Measurements from ENCODE around the gene COLGALT1. TPM values are rescaled to one million over a fixed set of nuclear protein-coding genes. Genes with fewer than 3 reads are reported as not detected.

COLGALT1 gene
- total RNA-seq, 1 donor from 2014 or later, result 257 TPM

- Mint-ChIP-seq H3K36me3 (ENCODE audit: low read depth, unreplicated experiment) (no peaks in the 10 kb centered on the region), H3K9me3 (ENCODE audit: unreplicated experiment) (no peaks in the 10 kb centered on the region), H3K27me3 (ENCODE audit: unreplicated experiment) (peaks cover 16% of the 10 kb centered on the region), H3K27ac (ENCODE audit: unreplicated experiment) (no peak overlapping the region), H3K4me3 (ENCODE audit: unreplicated experiment) (no peak overlapping the region), H3K4me1 (ENCODE audit: unreplicated experiment) (no peaks in the 10 kb centered on the region)
- TF ChIP-seq, protein P1, sequence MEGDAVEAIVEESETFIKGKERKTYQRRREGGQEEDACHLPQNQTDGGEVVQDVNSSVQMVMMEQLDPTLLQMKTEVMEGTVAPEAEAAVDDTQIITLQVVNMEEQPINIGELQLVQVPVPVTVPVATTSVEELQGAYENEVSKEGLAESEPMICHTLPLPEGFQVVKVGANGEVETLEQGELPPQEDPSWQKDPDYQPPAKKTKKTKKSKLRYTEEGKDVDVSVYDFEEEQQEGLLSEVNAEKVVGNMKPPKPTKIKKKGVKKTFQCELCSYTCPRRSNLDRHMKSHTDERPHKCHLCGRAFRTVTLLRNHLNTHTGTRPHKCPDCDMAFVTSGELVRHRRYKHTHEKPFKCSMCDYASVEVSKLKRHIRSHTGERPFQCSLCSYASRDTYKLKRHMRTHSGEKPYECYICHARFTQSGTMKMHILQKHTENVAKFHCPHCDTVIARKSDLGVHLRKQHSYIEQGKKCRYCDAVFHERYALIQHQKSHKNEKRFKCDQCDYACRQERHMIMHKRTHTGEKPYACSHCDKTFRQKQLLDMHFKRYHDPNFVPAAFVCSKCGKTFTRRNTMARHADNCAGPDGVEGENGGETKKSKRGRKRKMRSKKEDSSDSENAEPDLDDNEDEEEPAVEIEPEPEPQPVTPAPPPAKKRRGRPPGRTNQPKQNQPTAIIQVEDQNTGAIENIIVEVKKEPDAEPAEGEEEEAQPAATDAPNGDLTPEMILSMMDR (IDR thresholded peaks at IDR 0.05; ENCODE audit: unreplicated experiment), result no peak
- no peak for DNase-seq (ENCODE audit: low spot score)
Measured at GRCh38 chr19:17620696-17621095, 65.2 kb downstream of the COLGALT1 start.

DNA sequence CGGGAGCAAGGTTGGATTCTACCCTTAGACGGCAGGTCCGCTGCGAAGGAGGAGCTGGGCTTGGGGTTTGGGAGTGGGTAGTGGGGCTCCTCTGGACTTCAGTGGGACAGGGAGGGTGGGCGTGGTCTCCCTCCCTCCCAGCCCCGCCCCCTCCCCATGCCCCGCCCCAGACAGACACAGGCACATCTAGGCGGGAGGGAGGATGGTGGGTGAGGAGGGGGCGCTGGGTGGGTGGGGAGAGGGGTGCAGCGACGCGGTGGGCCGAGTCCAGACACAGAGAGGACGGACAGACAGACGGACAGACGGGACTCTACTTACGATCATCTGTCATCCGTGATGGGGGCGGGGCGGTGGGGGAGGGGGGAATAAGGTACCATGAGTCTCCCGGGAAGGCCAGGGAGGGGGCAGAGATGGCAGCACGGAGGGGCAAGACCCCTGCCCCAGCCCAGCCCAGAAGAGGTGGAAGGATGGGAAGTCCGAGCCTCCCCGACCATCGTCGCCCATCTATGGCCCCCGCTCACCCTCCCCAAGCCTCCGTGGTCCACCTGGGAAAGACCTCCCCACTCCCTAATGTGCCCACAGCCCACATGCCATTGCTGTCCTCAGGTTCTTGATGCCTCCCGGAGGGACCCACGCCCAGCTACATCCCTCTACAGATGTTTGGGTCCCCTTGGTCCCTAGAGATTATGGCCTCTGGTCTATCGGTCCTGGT, 67.9 kb downstream of the COLGALT1 start:
- Mint-ChIP-seq H3K27me3 (ENCODE audit: unreplicated experiment) (peaks cover 11% of the 10 kb centered on the region), H3K27ac (ENCODE audit: unreplicated experiment) (no peak overlapping the region), H3K9me3 (ENCODE audit: unreplicated experiment) (no peaks in the 10 kb centered on the region), H3K4me3 (ENCODE audit: unreplicated experiment) (no peak overlapping the region), H3K4me1 (ENCODE audit: unreplicated experiment) (no peaks in the 10 kb centered on the region), H3K36me3 (ENCODE audit: low read depth, unreplicated experiment) (no peaks in the 10 kb centered on the region)
- TF ChIP-seq, protein P1 (IDR thresholded peaks at IDR 0.05; ENCODE audit: unreplicated experiment), result no peak
- DNase-seq (ENCODE audit: low spot score), result no peak

- TF ChIP-seq, protein P1 (IDR thresholded peaks at IDR 0.05; ENCODE audit: unreplicated experiment), result no peak
- Mint-ChIP-seq H3K4me1 (ENCODE audit: unreplicated experiment) (no peaks in the 10 kb centered on the region), H3K36me3 (ENCODE audit: low read depth, unreplicated experiment) (no peaks in the 10 kb centered on the region), H3K27me3 (ENCODE audit: unreplicated experiment) (peaks cover 9% of the 10 kb centered on the region), H3K4me3 (ENCODE audit: unreplicated experiment) (no peak overlapping the region), H3K27ac (ENCODE audit: unreplicated experiment) (no peak overlapping the region), H3K9me3 (ENCODE audit: unreplicated experiment) (no peaks in the 10 kb centered on the region)
- DNase-seq (ENCODE audit: low spot score), result no peak
Measured at GRCh38 chr19:17624314-17624991, 69.0 kb downstream of the COLGALT1 start.

DNA sequence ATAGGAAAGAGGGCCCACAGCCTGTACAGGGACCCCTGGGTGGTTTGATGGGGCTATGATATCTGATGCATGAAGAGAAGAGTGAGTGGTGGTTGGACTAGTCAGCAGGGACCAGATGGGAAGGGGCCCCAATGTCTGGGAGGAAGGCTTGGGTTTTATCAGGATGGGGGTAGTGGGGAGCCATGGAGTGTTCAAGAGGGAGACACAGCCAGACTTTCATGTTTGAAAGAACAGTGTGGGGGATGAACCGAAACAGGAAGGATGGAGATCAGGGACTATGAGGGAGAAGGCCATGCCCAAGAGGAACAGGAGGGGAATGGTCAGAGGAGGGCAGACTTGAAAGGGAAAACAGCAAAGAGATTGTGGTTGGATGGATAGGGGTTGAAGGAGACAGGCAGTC, 69.6 kb downstream of the COLGALT1 start:
- Mint-ChIP-seq H3K27me3 (ENCODE audit: unreplicated experiment) (peaks cover 8% of the 10 kb centered on the region), H3K4me1 (ENCODE audit: unreplicated experiment) (no peaks in the 10 kb centered on the region), H3K9me3 (ENCODE audit: unreplicated experiment) (no peaks in the 10 kb centered on the region), H3K36me3 (ENCODE audit: low read depth, unreplicated experiment) (no peaks in the 10 kb centered on the region), H3K27ac (ENCODE audit: unreplicated experiment) (no peak overlapping the region), H3K4me3 (ENCODE audit: unreplicated experiment) (no peak overlapping the region)
- TF ChIP-seq, protein P1 (IDR thresholded peaks at IDR 0.05; ENCODE audit: unreplicated experiment), result no peak
- no peak for DNase-seq (ENCODE audit: low spot score)

DNA sequence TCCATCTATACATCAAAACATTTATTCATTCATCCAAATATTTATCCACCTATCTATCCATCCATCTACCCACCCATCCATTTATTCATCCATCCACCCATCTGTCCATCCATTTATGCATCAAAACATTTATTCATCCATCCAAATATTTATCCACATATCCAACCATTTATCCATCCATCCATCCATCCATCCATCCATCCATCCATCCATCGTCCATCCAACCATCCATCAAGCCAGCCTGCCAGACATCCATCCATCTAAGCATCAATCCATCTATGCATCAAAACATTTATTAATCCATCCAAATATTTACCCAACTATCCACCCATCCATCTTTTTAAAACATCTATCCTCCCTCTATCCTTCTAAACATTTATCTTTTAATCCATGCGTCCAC, 70.5 kb downstream of the COLGALT1 start:
- Mint-ChIP-seq H3K27me3 (ENCODE audit: unreplicated experiment) (peaks cover 8% of the 10 kb centered on the region), H3K36me3 (ENCODE audit: low read depth, unreplicated experiment) (no peaks in the 10 kb centered on the region)
- TF ChIP-seq, protein P1 (IDR thresholded peaks at IDR 0.05; ENCODE audit: unreplicated experiment), result no peak

More for the DNA sequence above, 70.5 kb downstream of the COLGALT1 start:
- no peaks in the 10 kb centered on the region for H3K9me3 Mint-ChIP-seq (ENCODE audit: unreplicated experiment)
- no peak overlapping the region for H3K27ac Mint-ChIP-seq (ENCODE audit: unreplicated experiment)
- DNase-seq (ENCODE audit: low spot score), result no peak
- peak overlapping the region; percentile 15 for H3K4me3 Mint-ChIP-seq (ENCODE audit: unreplicated experiment)
- no peaks in the 10 kb centered on the region for H3K4me1 Mint-ChIP-seq (ENCODE audit: unreplicated experiment)
